Omental fat pad (tissue), 4 donors: ENCODE results near the gene CACNA1S. TPM values are rescaled to one million over a fixed set of nuclear protein-coding genes. Genes with fewer than 3 reads are reported as not detected.
A peak's percentile ranks its signal among the peaks of the same experiment; 100 is the strongest.

Source experiments
- ATAC-seq: fragments of 150-250 bp; one replicate; pipeline ENCODE4 v1.9.1; 2016; ENCODE audit warnings: mild to moderate bottlenecking, moderate library complexity; ENCODE audit not compliant: low FRiP score
- DNase-seq: peaks from one replicate; pipeline ENCODE4 v3.0.0-alpha.2; 2019; ENCODE audit warnings: low spot score
- CTCF ChIP-seq, 3 donors: fragments of 450-650 bp; IDR thresholded peaks; one replicate each; pipeline ENCODE4 v1.5.1; 2016 to 2017; ENCODE audit warnings: antibody characterized with exemption in 3 of 3, mild to moderate bottlenecking in 3 of 3, moderate library complexity in 2 of 3
- total RNA-seq, 4 donors: library from RNA; depleted of rRNA; stranded (reverse); fragments of >200 nt; gene quantifications; one replicate each; pipeline ENCODE4 v1.1.0, GENCODE V29; 2016

CACNA1S gene
- total RNA-seq, 4 donors from 2014 or later = not detected

GRCh38 chr1:201119206-201120197, 7.3 kb upstream of the CACNA1S start:
- DNase-seq (no peak), ATAC-seq (no peak)
- no peak for TF ChIP-seq CTCF (IDR thresholded peaks at IDR 0.05)

GRCh38 chr1:201116091-201116490, 3.9 kb upstream of the CACNA1S start:
- no peak for DNase-seq
- TF ChIP-seq CTCF (IDR thresholded peaks at IDR 0.05) = no peak
- no peak for ATAC-seq

- ATAC-seq (no peak), DNase-seq (no peak)
- no peak for TF ChIP-seq CTCF (IDR thresholded peaks at IDR 0.05)
Observed at GRCh38 chr1:201115390-201115937, 3.2 kb upstream of the CACNA1S start.

GRCh38 chr1:201114245-201115131, 2.3 kb upstream of the CACNA1S start:
- TF ChIP-seq CTCF (IDR thresholded peaks at IDR 0.05) = peak in 2 of 3 donors; percentile 15 to 51
- DNase-seq (peak; percentile 36), ATAC-seq (peak; percentile 91)

- no peak for TF ChIP-seq CTCF (IDR thresholded peaks at IDR 0.05)
- no peak for DNase-seq
- no peak for ATAC-seq
Observed at GRCh38 chr1:201113451-201114244, 1.4 kb upstream of the CACNA1S start.

GRCh38 chr1:201112926-201113325, 700 bp upstream of the CACNA1S start:
- DNase-seq (no peak), ATAC-seq (no peak)
- TF ChIP-seq CTCF (IDR thresholded peaks at IDR 0.05) = no peak
